CD14-positive monocyte (primary cell): Measurements from ENCODE around the gene HECW1. TPM values are rescaled to one million over a fixed set of nuclear protein-coding genes. Genes with fewer than 3 reads are reported as not detected.

Source experiments
- DNase-seq, 3 donors: peaks; one replicate each; pipeline ENCODE4 v3.0.0-alpha.2; 2011 to 2022
- H2AFZ ChIP-seq: 2 replicates; pipeline ENCODE4 v1.6.0; 2012; ENCODE audit warnings: mild to moderate bottlenecking, low read depth, low read length, inconsistent platforms; ENCODE audit not compliant: insufficient read depth, poor library complexity, severe bottlenecking
- H3K27ac ChIP-seq, 2 donors: 1 replicate in 1 of 2; 2 replicates in 1 of 2; pipeline ENCODE4 v1.5.1; 2012 to 2013; ENCODE audit warnings: low read length in 2 of 2, control low read depth in 1 of 2, inconsistent platforms in 1 of 2, low read depth in 1 of 2, mild to moderate bottlenecking in 1 of 2
- H3K27me3 ChIP-seq, 2 donors: one replicate each; pipeline versions ENCODE4 v1.6.0 to v1.6.1; 2011 to 2013; ENCODE audit warnings: low read length in 2 of 2; ENCODE audit not compliant: control insufficient read depth in 2 of 2, insufficient read depth in 2 of 2
- H3K36me3 ChIP-seq, 2 donors: replicated peaks in 1 of 2; 1 replicate in 1 of 2; 2 replicates in 1 of 2; pipeline versions ENCODE4 v1.5.1 to v1.6.1; 2012 to 2013; ENCODE audit warnings: low read length in 2 of 2, control low read depth in 1 of 2, inconsistent platforms in 1 of 2, mild to moderate bottlenecking in 1 of 2; ENCODE audit not compliant: insufficient read depth in 2 of 2, control insufficient read depth in 1 of 2
- H3K4me1 ChIP-seq, 2 donors: 1 replicate in 1 of 2; 2 replicates in 1 of 2; pipeline versions ENCODE4 v1.5.1 to v1.6.1; 2012 to 2013; ENCODE audit warnings: low read length in 2 of 2, control low read depth in 1 of 2, inconsistent platforms in 1 of 2, mild to moderate bottlenecking in 1 of 2, moderate library complexity in 1 of 2; ENCODE audit not compliant: insufficient read depth in 2 of 2, control insufficient read depth in 1 of 2
- H3K4me2 ChIP-seq: replicated peaks from 2 replicates; pipeline ENCODE3; 2012; ENCODE audit warnings: low read length, moderate library complexity, mild to moderate bottlenecking; ENCODE audit not compliant: poor library complexity, severe bottlenecking; ENCODE audit errors: extremely low read depth
- H3K4me3 ChIP-seq, 3 experiments: fragments of 200-600 bp in 1 of 3; sonication (generic) in 1 of 3; replicated peaks in 1 of 3; 1 replicate in 2 of 3; 2 replicates in 1 of 3; pipeline ENCODE4 v1.5.1; 2011 to 2013; ENCODE audit warnings: low read length in 3 of 3, mild to moderate bottlenecking in 3 of 3, control low read depth in 2 of 3, low read depth in 2 of 3, inconsistent platforms in 1 of 3, moderate library complexity in 1 of 3
- H3K79me2 ChIP-seq: 2 replicates; pipeline ENCODE4 v1.6.0; 2012; ENCODE audit warnings: mild to moderate bottlenecking, control low read depth, inconsistent platforms, low read length, moderate library complexity; ENCODE audit not compliant: insufficient read depth
- H3K9ac ChIP-seq: 2 replicates; pipeline ENCODE4 v1.6.0; 2017; ENCODE audit warnings: low read length, mild to moderate bottlenecking; ENCODE audit not compliant: insufficient read depth, poor library complexity, severe bottlenecking
- H3K9me3 ChIP-seq, 2 donors: replicated peaks in 1 of 2; 1 replicate in 1 of 2; 2 replicates in 1 of 2; pipeline versions ENCODE4 v1.5.1 to v1.6.1; 2012 to 2013; ENCODE audit warnings: low read length in 2 of 2, control low read depth in 1 of 2; ENCODE audit not compliant: control insufficient read depth in 1 of 2, insufficient read depth in 1 of 2
- H4K20me1 ChIP-seq: 2 replicates; pipeline ENCODE4 v1.6.0; 2012; ENCODE audit warnings: mild to moderate bottlenecking, low read length, control low read depth, moderate library complexity; ENCODE audit not compliant: insufficient read depth
- H3K27ac Mint-ChIP-seq, 7 donors: one replicate each; pipeline ENCODE4 v1.8.0; 2020; ENCODE audit warnings: mild to moderate bottlenecking in 7 of 7, mixed read lengths in 7 of 7, moderate library complexity in 6 of 7, inconsistent platforms in 2 of 7
- H3K27me3 Mint-ChIP-seq, 3 donors: one replicate each; pipeline ENCODE4 v1.8.0; 2021 to 2022; ENCODE audit warnings: low read depth in 3 of 3, mild to moderate bottlenecking in 3 of 3, mixed read lengths in 3 of 3, moderate library complexity in 3 of 3, inconsistent platforms in 1 of 3
- H3K36me3 Mint-ChIP-seq, 2 donors: one replicate each; pipeline ENCODE4 v1.8.0; 2020; ENCODE audit warnings: mixed read lengths in 2 of 2, inconsistent platforms in 1 of 2, mild to moderate bottlenecking in 1 of 2
- H3K4me1 Mint-ChIP-seq: one replicate; pipeline ENCODE4 v1.8.0; 2020; ENCODE audit warnings: mild to moderate bottlenecking, mixed read lengths
- H3K4me3 Mint-ChIP-seq, 2 donors: one replicate each; pipeline ENCODE4 v1.8.0; 2020; ENCODE audit warnings: mild to moderate bottlenecking in 2 of 2, mixed read lengths in 2 of 2, moderate library complexity in 1 of 2
- H3K9me3 Mint-ChIP-seq, 7 donors: one replicate each; pipeline ENCODE4 v1.8.0; 2020 to 2022; ENCODE audit warnings: mixed read lengths in 7 of 7, mild to moderate bottlenecking in 6 of 7, moderate library complexity in 6 of 7, inconsistent platforms in 2 of 7
- CTCF ChIP-seq: fragments of 200-600 bp; IDR thresholded peaks from one replicate; pipeline ENCODE4 v1.8.0; 2022; ENCODE audit warnings: antibody characterized with exemption, mild to moderate bottlenecking
- WGBS: methylation state at CpG from one replicate; pipeline ENCODE4 v1.1.5; 2013; ENCODE audit warnings: missing lambda C conversion rate; ENCODE audit not compliant: insufficient coverage; 5-methylcytosine and 5-hydroxymethylcytosine counted together
- intact Hi-C, 2 donors: fragments of 100-400 bp; cut with micrococcal nuclease; formaldehyde crosslinking; loops; one replicate each; pipeline versions ENCODE4 v1.15.0 to v1.15.1; 2023
- polyA plus RNA-seq, 3 donors: library from polyadenylated mRNA; depleted of rRNA in 1 of 3; unstranded in 2 of 3; stranded (reverse) in 1 of 3; fragments of 300-500 nt in 2 of 3; fragments of >200 nt in 1 of 3; fragmentation: Illumina TruSeq in 2 of 3; gene quantifications; 1 replicate in 2 of 3; 2 replicates in 1 of 3; pipeline ENCODE4 v1.2.3, GENCODE V29; 2012 to 2021

HECW1 gene
- polyA plus RNA-seq, 3 donors = not detected

GRCh38 chr7:43123457-43123856, 11.0 kb downstream of the HECW1 start:
- WGBS = no CpG with 5 or more reads among the region's 1 CpG
- no peak overlapping the region for H3K4me3 Mint-ChIP-seq
- H3K36me3 ChIP-seq = no peaks in the 10 kb centered on the region
- H3K36me3 Mint-ChIP-seq = no peaks in the 10 kb centered on the region
- TF ChIP-seq CTCF = no peak
- intact Hi-C loops = no loop called here
- H3K9me3 Mint-ChIP-seq = peaks cover 0 to 3% (median 0%) of the 10 kb centered on the region in 7 donors
- no peak overlapping the region for H3K4me2 ChIP-seq
- no peaks in the 10 kb centered on the region for H3K9me3 ChIP-seq
- H3K27me3 ChIP-seq = no peaks in the 10 kb centered on the region
- H3K27me3 Mint-ChIP-seq = peaks cover 3 to 5% (median 4%) of the 10 kb centered on the region in 3 donors
- no peak for DNase-seq
- no peak overlapping the region for H2AFZ ChIP-seq
- no peaks in the 10 kb centered on the region for H3K4me1 ChIP-seq
- no peaks in the 10 kb centered on the region for H4K20me1 ChIP-seq
- no peaks in the 10 kb centered on the region for H3K4me1 Mint-ChIP-seq
- no peak overlapping the region for H3K27ac Mint-ChIP-seq
- no peak overlapping the region for H3K9ac ChIP-seq
- no peak overlapping the region for H3K27ac ChIP-seq
- no peaks in the 10 kb centered on the region for H3K79me2 ChIP-seq
- H3K4me3 ChIP-seq = no peak overlapping the region

GRCh38 chr7:43124388-43124787, 11.9 kb downstream of the HECW1 start:
- Mint-ChIP-seq H3K4me1 (no peaks in the 10 kb centered on the region), H3K27me3 (peaks cover 3 to 5% (median 4%) of the 10 kb centered on the region in 3 donors), H3K27ac (no peak overlapping the region), H3K36me3 (no peaks in the 10 kb centered on the region), H3K9me3 (peaks cover 0 to 3% (median 0%) of the 10 kb centered on the region in 7 donors), H3K4me3 (no peak overlapping the region)
- no peaks in the 10 kb centered on the region for H3K36me3 ChIP-seq
- H3K4me2 ChIP-seq = no peak overlapping the region
- TF ChIP-seq CTCF = no peak
- no peaks in the 10 kb centered on the region for H3K79me2 ChIP-seq
- intact Hi-C loops = no loop called here
- H3K4me1 ChIP-seq = no peaks in the 10 kb centered on the region
- H4K20me1 ChIP-seq = no peaks in the 10 kb centered on the region
- H3K4me3 ChIP-seq = no peak overlapping the region
- no CpG with 5 or more reads among the region's 3 CpGs for WGBS
- no peak for DNase-seq
- H2AFZ ChIP-seq = no peak overlapping the region
- no peaks in the 10 kb centered on the region for H3K27me3 ChIP-seq
- no peak overlapping the region for H3K9ac ChIP-seq
- no peak overlapping the region for H3K27ac ChIP-seq
- H3K9me3 ChIP-seq = no peaks in the 10 kb centered on the region
